HT1080 (cell line): ENCODE data around the gene NFKB2. TPM values are rescaled to one million over a fixed set of nuclear protein-coding genes. Genes with fewer than 3 reads are reported as not detected.

Experiments used
- DNase-seq: peaks from one replicate; pipeline ENCODE4 v3.0.0-alpha.2; 2015; ENCODE audit warnings: low read depth
- total RNA-seq: library from RNA; depleted of rRNA; stranded (reverse); fragments of >200 nt; shearing (Covaris generic); gene quantifications from 2 replicates; pipeline ENCODE4 v1.2.3, GENCODE V29; 2014

Gene NFKB2
- total RNA-seq, 1 experiment from 2014 or later: 18.5 TPM

DNA sequence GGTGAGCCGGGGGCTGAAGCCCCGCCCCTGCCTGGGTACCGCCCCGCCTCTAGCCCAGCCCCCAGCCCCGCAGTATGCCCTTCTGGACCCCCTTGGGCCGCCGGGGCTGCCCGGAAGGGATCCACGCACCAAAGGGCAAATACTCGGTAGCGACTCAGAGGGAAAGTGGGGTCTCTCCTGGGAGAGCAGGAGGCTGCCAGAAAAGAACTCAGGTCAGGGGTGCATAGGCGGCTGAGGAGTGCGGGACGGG, 25.9 kb downstream of the NFKB2 start:
- DNase-seq: no peak

GRCh38 chr10:102421757-102422512, 26.4 kb downstream of the NFKB2 start:
- no peak for DNase-seq

GRCh38 chr10:102422545-102423129, 27.1 kb downstream of the NFKB2 start:
- DNase-seq: peak; percentile 53

DNA sequence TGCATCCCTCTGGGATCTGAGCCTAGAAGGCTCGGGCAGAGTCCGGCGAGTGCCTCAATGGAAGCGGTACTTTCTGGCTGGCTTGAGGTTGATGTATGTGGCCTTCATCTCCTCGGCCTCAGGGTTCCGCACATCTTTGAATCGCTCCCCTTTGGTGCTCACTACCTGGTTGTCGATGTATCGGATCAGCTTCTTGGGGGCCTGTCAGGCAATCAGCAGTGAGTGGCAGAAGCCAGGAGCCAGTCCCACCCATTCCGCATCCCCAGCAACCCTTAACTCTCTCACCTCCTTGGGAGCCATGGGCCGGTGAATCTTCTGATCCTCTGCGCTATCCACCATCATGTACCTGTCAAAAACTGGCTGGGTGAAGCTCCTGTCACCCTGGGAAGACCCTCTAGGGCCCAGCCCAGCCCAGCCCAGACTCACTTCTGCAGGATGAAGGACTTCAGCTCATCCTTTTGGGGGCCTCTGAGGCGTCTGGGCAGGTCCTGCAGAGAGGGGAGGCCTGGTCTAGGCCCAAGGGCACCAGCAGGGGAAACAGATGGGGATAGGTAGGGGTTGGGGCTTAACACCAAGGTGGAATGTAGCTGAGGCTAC, 28.0 kb downstream of the NFKB2 start:
- no peak for DNase-seq

- DNase-seq: no peak
Observed at GRCh38 chr10:102424145-102424544, 28.6 kb downstream of the NFKB2 start.

- DNase-seq: no peak
Observed at GRCh38 chr10:102424916-102425315, 29.4 kb downstream of the NFKB2 start.

GRCh38 chr10:102425444-102425843, 29.9 kb downstream of the NFKB2 start:
- DNase-seq: no peak

GRCh38 chr10:102426803-102427287, 31.3 kb downstream of the NFKB2 start:
- peak; percentile 38 for DNase-seq

DNA sequence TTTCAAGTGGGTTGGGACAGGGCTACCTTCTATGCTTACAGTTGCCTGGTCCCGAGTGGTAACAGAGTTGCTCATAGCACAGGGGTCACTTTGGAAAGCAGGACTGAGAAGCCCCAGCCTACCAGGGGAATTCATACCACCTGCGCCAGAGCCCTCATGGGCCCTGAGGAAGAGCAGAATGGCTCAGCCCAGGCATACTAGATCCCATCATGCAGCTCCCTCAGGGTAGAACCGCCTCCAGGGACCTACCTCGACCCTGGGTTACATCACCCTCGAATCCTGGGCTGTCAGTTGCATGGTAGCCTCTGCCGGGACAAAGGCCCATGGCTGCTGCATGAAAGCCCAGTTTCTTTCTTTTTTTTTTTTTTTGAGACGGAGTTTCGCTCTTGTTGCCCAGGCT, 34.0 kb downstream of the NFKB2 start:
- DNase-seq: no peak

GRCh38 chr10:102431452-102432124, 36.1 kb downstream of the NFKB2 start:
- DNase-seq: peak; percentile 40

GRCh38 chr10:102432162-102432950, 36.9 kb downstream of the NFKB2 start, which contains the start of gene CUEDC2:
Gene CUEDC2, minus strand, starts transcription at chr10:102432574. Its CDS starts 7,386 bp downstream, at chr10:102425188.
- DNase-seq: peak; percentile 96

DNA sequence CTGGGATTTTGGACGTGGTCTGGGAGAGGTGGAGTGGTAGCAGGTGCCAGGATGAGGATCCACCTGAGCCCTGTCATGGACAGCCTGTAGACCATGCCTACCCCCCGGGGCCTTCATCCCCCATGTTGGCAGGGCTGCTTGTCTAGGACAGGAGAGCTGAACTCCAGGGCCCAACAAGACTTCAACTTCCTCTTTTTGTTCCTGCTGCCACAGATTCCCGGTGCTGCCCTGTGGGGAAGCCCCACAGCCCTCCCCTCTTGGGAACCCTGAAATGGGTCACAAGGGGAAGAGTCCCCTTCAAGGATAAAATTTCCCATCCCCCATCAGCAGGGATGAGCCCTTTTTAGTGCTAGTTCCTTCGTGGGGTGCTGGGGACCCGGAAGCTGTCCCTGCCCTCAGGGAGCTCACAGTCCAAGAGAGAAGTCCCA, 38.1 kb downstream of the NFKB2 start:
- DNase-seq: no peak

DNA sequence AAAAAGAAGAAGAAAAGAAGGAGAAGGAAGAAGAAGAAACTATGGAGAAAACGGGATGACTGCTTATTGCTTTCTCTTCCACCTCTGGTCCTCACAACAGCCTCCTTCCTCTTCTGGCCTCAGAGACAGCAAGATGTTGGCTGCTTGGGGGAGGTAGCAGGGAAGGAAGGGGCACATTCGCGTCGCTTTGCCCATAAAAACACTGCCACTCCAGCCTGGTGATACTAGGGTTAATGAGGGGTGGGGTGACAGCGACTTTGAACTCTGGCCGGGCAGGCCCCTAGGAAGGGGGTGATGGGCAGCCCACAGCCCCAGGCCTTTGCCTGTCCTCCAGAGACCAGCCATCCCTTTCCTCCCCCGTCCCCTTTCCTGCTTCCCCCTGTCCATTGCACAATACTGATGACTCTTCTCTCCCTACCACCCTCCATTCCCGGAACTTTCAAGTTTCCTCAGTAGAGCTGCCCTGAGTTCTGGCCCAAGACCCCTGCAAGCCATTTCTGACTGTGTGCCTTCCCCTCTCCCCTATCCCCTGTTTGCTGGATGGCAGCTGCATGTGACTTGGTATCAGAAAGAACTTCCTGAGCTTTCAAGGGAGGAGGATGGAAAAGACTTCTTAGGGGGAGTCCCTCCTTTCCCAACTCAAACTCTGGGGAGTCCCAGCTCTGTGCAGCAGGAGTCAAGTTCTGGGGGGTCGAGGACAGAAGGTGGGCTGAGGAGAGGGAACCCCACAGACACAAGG, 39.1 kb downstream of the NFKB2 start:
- peak; percentile 37 for DNase-seq

- no peak for DNase-seq
Observed at GRCh38 chr10:102435133-102435497, 39.6 kb downstream of the NFKB2 start.

DNA sequence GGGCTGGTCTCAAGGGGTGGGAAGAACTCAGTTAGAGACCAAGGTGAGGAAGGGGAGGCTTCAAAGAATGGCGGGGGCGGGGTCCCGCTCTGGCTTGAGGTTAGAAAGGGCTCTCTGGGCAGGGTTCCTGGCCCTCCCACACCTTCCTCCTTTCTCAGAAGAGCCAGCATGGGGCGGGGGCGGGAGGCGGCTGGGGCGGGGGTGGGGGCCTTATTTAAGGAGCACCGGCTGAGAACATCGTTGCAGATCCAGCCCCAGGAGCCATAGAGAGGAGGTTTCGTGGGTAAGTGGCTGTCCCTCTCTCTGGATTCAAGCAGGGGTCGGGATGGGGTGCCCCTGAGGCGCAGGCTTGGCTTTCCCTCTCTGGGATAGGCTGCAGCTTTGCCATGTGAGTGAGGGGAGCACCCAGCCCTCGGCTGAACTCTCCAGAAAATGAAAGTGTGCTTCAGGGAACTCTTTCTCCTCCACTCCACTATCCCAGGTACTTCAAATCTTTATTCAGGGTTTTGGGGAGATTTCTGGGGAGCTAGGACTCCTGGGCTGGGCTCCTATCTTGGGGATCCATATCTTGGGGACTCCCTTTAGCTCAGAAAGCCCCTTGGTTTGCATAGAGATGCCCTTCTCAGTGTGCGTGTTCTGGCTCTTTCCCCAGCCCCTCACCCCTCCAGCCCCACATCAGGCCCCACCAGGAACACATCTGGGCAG, 40.2 kb downstream of the NFKB2 start:
- no peak for DNase-seq

DNA sequence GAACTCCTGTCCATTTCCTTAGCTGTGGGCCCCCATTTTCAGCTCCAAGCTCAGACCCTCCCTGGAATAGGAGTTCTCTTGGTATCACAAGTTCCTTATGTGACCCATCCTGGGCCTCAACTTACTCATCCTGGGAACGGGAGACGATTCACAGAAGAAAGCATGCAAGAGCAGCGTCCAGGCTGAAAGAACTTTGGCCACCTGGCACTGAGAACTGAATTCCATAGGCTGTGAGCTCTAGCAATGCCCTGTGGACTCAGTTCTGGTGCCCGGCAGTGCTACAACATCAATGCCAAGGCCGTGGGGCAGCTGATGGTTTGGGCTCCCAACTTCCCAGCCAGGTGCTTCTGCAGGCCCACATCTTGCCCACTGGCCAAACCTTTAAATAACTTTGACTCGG, 40.8 kb downstream of the NFKB2 start:
- no peak for DNase-seq

- DNase-seq: no peak
Observed at GRCh38 chr10:102437515-102437914, 42.0 kb downstream of the NFKB2 start.

- no peak for DNase-seq
Observed at GRCh38 chr10:102438374-102438773, 42.9 kb downstream of the NFKB2 start.

DNA sequence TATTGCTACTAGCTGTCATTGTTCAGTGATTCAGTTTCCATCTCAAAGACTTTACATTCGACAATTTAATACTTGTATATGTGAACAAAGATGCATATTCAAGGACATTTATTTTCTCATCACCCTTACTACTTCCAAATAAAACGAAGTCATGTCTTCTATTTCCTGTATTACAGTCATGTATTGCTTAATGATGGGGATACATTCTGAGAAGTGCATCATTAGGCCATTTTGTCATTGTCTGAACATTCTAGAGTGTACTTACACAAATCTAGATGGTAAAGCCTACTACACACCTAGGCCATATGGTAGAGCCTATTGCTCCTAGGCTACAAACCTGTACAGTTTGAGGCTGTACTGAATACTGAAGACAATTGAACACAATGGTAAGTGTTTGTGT, 49.3 kb downstream of the NFKB2 start:
- no peak for DNase-seq
